SU-DHL-6 (cell line): ENCODE results near the gene LRRC28.

Experiments
- H2AFZ ChIP-seq: fragments of 200-600 bp; sonication (generic); 2 replicates; pipeline ENCODE4 v1.6.1; 2014; ENCODE audit warnings: low read depth, mild to moderate bottlenecking, moderate library complexity, mixed read lengths, antibody characterized with exemption, low read length; ENCODE audit not compliant: severe bottlenecking
- H3F3A ChIP-seq: fragments of 200-600 bp; shearing (Covaris generic); 2 replicates; pipeline ENCODE4 v1.6.0; 2016; ENCODE audit warnings: antibody characterized with exemption, mild to moderate bottlenecking; ENCODE audit not compliant: insufficient read depth
- H3K27ac ChIP-seq: fragments of 200-600 bp; sonication (generic); 2 replicates; pipeline ENCODE4 v1.5.1; 2016; ENCODE audit warnings: low read depth, mild to moderate bottlenecking, low read length, moderate library complexity, mixed read lengths
- H3K27me3 ChIP-seq: fragments of 200-600 bp; sonication (generic), shearing (Covaris generic); 2 replicates; pipeline ENCODE4 v1.6.0; 2014; ENCODE audit warnings: mild to moderate bottlenecking, low read length
- H3K36me3 ChIP-seq: fragments of 200-600 bp; sonication (generic); 2 replicates; pipeline ENCODE4 v1.6.1; 2014; ENCODE audit warnings: mild to moderate bottlenecking, low read length, mixed read lengths
- H3K4me2 ChIP-seq: fragments of 300-600, 200-600 bp; shearing (Covaris generic), sonication (generic); 2 replicates; pipeline ENCODE4 v1.6.0; 2014; ENCODE audit warnings: low read length, low read depth, mild to moderate bottlenecking; ENCODE audit not compliant: poor library complexity, severe bottlenecking
- H3K4me3 ChIP-seq: fragments of 200-600 bp; sonication (generic); 2 replicates; pipeline ENCODE4 v1.5.1; 2014; ENCODE audit warnings: antibody characterized with exemption, low read length, mild to moderate bottlenecking, mixed read lengths; ENCODE audit not compliant: insufficient read depth, poor library complexity, severe bottlenecking
- H3K79me2 ChIP-seq: fragments of 200-600 bp; sonication (generic); 2 replicates; pipeline ENCODE4 v1.6.1; 2014; ENCODE audit warnings: mild to moderate bottlenecking, low read length, moderate library complexity; ENCODE audit not compliant: insufficient read depth
- H3K9ac ChIP-seq: fragments of 200-600 bp; sonication (generic); 2 replicates; pipeline ENCODE4 v1.7.0; 2014; ENCODE audit warnings: mild to moderate bottlenecking, low read length
- H3K9me2 ChIP-seq: fragments of 200-600 bp; sonication (generic); replicated peaks from 2 replicates; pipeline ENCODE4 v1.6.1; 2014; ENCODE audit warnings: low read length; ENCODE audit not compliant: insufficient read depth
- H3K9me3 ChIP-seq: fragments of 200-600 bp; sonication (generic); 2 replicates; pipeline ENCODE4 v1.6.1; 2014; ENCODE audit warnings: low read length, mixed read lengths; ENCODE audit not compliant: insufficient read depth
- H4K20me1 ChIP-seq: fragments of 200-600 bp; sonication (generic); 2 replicates; pipeline ENCODE4 v1.6.1; 2014; ENCODE audit warnings: low read depth, mild to moderate bottlenecking, antibody characterized with exemption, low read length, moderate library complexity, mixed read lengths
- EZH2phosphoT487 ChIP-seq: fragments of 200-600 bp; sonication (generic), shearing (Covaris generic); conservative IDR thresholded peaks from 2 replicates; pipeline ENCODE4 v1.6.1; 2018; ENCODE audit warnings: mild to moderate bottlenecking, antibody characterized with exemption, low read length, moderate library complexity, mixed read lengths
- TF ChIP-seq, protein P1 (sequence below): fragments of 200-600 bp; sonication (generic); IDR thresholded peaks from one replicate; pipeline ENCODE4 v1.5.1; 2017; ENCODE audit warnings: antibody characterized with exemption, mild to moderate bottlenecking, low read length, moderate library complexity; ENCODE audit not compliant: insufficient read depth, poor library complexity, severe bottlenecking

The LRRC28 gene

GRCh38 chr15:99310745-99311144 lies 59.5 kb downstream of the LRRC28 start:
- Histone ChIP-seq H3K36me3 (no peaks in the 10 kb centered on the region; the same call in 1 of the 2 replicates), H3K79me2 (no peaks in the 10 kb centered on the region), H3K9ac (no peak overlapping the region), H3K9me2 (no peaks in the 10 kb centered on the region), H3K27me3 (no peaks in the 10 kb centered on the region), H3K9me3 (peaks cover 9% of the 10 kb centered on the region), H3K4me3 (no peak overlapping the region), H2AFZ (no peak overlapping the region), H4K20me1 (no peaks in the 10 kb centered on the region), H3F3A (no peaks in the 10 kb centered on the region), H3K4me2 (no peak overlapping the region), H3K27ac (no peak overlapping the region)
- TF ChIP-seq, protein P1, sequence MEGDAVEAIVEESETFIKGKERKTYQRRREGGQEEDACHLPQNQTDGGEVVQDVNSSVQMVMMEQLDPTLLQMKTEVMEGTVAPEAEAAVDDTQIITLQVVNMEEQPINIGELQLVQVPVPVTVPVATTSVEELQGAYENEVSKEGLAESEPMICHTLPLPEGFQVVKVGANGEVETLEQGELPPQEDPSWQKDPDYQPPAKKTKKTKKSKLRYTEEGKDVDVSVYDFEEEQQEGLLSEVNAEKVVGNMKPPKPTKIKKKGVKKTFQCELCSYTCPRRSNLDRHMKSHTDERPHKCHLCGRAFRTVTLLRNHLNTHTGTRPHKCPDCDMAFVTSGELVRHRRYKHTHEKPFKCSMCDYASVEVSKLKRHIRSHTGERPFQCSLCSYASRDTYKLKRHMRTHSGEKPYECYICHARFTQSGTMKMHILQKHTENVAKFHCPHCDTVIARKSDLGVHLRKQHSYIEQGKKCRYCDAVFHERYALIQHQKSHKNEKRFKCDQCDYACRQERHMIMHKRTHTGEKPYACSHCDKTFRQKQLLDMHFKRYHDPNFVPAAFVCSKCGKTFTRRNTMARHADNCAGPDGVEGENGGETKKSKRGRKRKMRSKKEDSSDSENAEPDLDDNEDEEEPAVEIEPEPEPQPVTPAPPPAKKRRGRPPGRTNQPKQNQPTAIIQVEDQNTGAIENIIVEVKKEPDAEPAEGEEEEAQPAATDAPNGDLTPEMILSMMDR = no peak
- no peak for TF ChIP-seq EZH2phosphoT487

GRCh38 chr15:99312228-99312627 lies 60.9 kb downstream of the LRRC28 start:
- Histone ChIP-seq H3K4me3 (no peak overlapping the region), H3K9me3 (peaks cover 9% of the 10 kb centered on the region), H3F3A (no peaks in the 10 kb centered on the region), H3K36me3 (no peaks in the 10 kb centered on the region; the same call in 1 of the 2 replicates), H3K27ac (no peak overlapping the region), H3K9ac (no peak overlapping the region), H4K20me1 (no peaks in the 10 kb centered on the region), H2AFZ (no peak overlapping the region), H3K4me2 (no peak overlapping the region), H3K9me2 (no peaks in the 10 kb centered on the region), H3K79me2 (no peaks in the 10 kb centered on the region), H3K27me3 (no peaks in the 10 kb centered on the region)
- TF ChIP-seq, protein P1 = no peak
- no peak for TF ChIP-seq EZH2phosphoT487

GRCh38 chr15:99312794-99313193 lies 61.5 kb downstream of the LRRC28 start:
- Histone ChIP-seq H3K4me2 (no peak overlapping the region), H4K20me1 (no peaks in the 10 kb centered on the region), H3K9me3 (peaks cover 9% of the 10 kb centered on the region), H2AFZ (no peak overlapping the region), H3K9me2 (no peaks in the 10 kb centered on the region), H3K36me3 (no peaks in the 10 kb centered on the region; the same call in 1 of the 2 replicates), H3K27me3 (no peaks in the 10 kb centered on the region), H3K9ac (no peak overlapping the region), H3K79me2 (no peaks in the 10 kb centered on the region), H3K4me3 (no peak overlapping the region), H3K27ac (no peak overlapping the region), H3F3A (no peaks in the 10 kb centered on the region)
- TF ChIP-seq EZH2phosphoT487 = no peak
- TF ChIP-seq, protein P1 = no peak
